ENCODE data around the gene TAC4.

TAC4 gene

GRCh38 chr17:49842371-49842770, 5.5 kb downstream of the TAC4 start:
- DNase-seq, result no peak

GRCh38 chr17:49841548-49841947, 6.3 kb downstream of the TAC4 start:
- no peak for DNase-seq

GRCh38 chr17:49839455-49839854, 8.4 kb downstream of the TAC4 start:
- no peak for DNase-seq

- peak; percentile 77 for DNase-seq
Observed at GRCh38 chr17:49836111-49837030, 11.5 kb downstream of the TAC4 start.

GRCh38 chr17:49835472-49835871, 12.4 kb downstream of the TAC4 start:
- no peak for DNase-seq

GRCh38 chr17:49834118-49834743, 13.6 kb downstream of the TAC4 start:
- DNase-seq, result no peak

- no peak for DNase-seq
Observed at GRCh38 chr17:49832840-49833599, 14.8 kb downstream of the TAC4 start.

GRCh38 chr17:49830605-49831004, 17.3 kb downstream of the TAC4 start:
- peak; percentile 43 for DNase-seq

GRCh38 chr17:49829026-49829425, 18.8 kb downstream of the TAC4 start:
- DNase-seq, result no peak

- peak; percentile 58 for DNase-seq
Observed at GRCh38 chr17:49828325-49828724, 19.5 kb downstream of the TAC4 start.

GRCh38 chr17:49825645-49826044, 22.2 kb downstream of the TAC4 start:
- no peak for DNase-seq

GRCh38 chr17:49823614-49824013, 24.3 kb downstream of the TAC4 start:
- peak; percentile 50 for DNase-seq

GRCh38 chr17:49822829-49823228, 25.0 kb downstream of the TAC4 start:
- no peak for DNase-seq

GRCh38 chr17:49821916-49822315, 26.0 kb downstream of the TAC4 start:
- DNase-seq, result no peak

GRCh38 chr17:49821466-49821865, 26.4 kb downstream of the TAC4 start:
- no peak for DNase-seq

GRCh38 chr17:49820773-49821172, 27.1 kb downstream of the TAC4 start:
- no peak for DNase-seq

GRCh38 chr17:49819651-49820050, 28.2 kb downstream of the TAC4 start:
- DNase-seq, result no peak

- DNase-seq, result no peak
Observed at GRCh38 chr17:49819138-49819537, 28.7 kb downstream of the TAC4 start.

GRCh38 chr17:49817993-49818392, 29.9 kb downstream of the TAC4 start:
- no peak for DNase-seq

- no peak for DNase-seq
Observed at GRCh38 chr17:49815761-49816281, 32.0 kb downstream of the TAC4 start.

GRCh38 chr17:49814781-49815529, 32.9 kb downstream of the TAC4 start:
- DNase-seq, result no peak

GRCh38 chr17:49809056-49809455, 38.8 kb downstream of the TAC4 start:
- no peak for DNase-seq

GRCh38 chr17:49798738-49799137, 49.1 kb downstream of the TAC4 start:
- DNase-seq, result no peak

All from EL (cell line).